D721Med (cell line): ENCODE data around the gene ADAT2.

Experiments
- DNase-seq: peaks from one replicate; pipeline ENCODE4 v3.0.0; 2011; ENCODE audit warnings: low spot score; ENCODE audit not compliant: insufficient read length
- FAIRE-seq: peaks from 2 replicates; lab custom pipeline; 2011; peaks lifted over from hg19 to GRCh38; lab: Jason Lieb, UNC
- CTCF ChIP-seq: IDR thresholded peaks from 2 replicates; pipeline ENCODE4 v1.5.1; 2012; ENCODE audit warnings: mild to moderate bottlenecking, control low read depth; ENCODE audit not compliant: insufficient read depth; ENCODE audit errors: missing control alignments

The ADAT2 gene

DNA sequence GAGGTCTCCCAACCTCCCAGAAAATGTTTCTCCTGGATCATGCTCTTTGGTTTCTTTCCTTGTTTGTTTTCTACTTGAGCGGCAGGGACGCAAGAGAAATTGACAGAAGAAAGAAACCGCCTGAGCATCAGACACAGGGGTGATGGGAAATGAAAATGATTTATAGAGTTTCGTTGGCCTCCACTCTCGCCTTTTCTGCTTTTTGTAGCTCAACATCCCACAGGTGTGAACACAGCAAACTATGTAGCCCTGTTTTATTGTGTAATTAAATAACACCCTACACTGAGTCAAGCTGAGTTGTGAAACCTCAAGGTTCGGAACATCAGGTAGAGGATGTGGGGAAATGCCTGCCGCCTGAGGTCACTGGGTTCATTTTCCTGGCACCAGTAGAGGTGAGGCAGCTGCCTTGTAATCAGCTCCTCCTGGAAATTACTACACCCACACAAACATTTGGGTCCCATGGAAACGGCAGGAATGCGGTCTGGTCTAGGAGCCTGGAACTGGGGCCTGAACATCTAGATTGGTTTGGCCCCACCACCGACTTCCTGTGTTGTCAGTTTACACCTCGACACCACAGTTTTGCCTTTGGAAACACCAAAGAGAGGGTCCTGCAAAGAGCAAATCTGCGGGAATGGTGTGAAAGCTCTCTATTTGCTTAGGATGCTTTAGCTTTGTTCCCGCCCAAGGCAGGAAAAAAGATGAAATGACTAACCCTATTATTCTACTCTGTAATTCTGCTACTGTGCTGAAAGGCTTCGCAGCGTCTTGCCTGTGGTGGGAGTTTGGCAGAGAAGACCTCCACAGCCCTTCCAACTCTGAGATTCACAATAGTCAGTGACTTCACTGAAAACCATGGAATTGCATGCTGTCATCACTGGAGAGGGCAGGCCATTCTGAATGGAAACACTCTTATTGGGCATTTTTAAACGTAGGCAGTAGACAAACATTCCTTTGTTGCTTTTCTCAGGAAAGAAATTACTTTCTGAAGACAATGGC lies 53.0 kb downstream of the ADAT2 start:
- no peak for DNase-seq
- FAIRE-seq = no peak
- no peak for TF ChIP-seq CTCF

DNA sequence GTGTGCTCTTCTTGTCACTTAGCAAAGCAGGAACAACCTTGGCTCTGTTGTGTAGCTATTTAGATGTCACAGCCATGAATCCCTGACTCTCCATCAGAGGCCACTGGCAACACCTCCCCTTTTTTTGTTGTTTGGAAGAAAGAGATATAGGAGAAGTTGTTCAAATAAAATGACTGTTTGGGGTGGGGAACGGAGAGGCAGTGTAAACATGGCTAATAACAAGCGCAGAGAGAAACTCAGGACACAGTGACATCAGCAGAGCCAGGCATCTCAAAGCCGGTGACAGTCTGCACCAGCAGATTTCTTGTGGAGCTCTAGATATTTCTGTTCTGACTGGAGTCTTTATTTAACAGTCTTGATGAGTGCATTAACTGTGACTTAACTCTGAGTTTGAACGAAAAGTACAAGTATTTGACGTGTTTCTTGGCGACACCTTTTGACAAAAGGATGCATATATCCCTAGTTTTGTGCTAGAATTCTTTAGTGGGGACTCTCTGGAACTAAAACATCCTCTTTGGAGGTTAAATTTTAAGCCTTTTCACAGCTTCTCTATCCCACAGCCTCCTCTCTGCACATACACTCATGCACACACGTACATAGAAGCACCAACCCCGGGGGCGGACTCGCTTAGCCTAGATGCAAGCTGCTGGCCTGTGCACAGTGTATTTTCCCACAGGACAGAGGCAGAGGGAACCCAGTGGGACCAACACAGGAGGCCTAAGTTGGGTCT lies 53.8 kb downstream of the ADAT2 start:
- FAIRE-seq (no peak), DNase-seq (no peak)
- TF ChIP-seq CTCF = no peak

- DNase-seq (no peak), FAIRE-seq (no peak)
- no peak for TF ChIP-seq CTCF
Observed at GRCh38 chr6:143395699-143396098, 54.8 kb downstream of the ADAT2 start.

GRCh38 chr6:143394389-143394788 lies 56.1 kb downstream of the ADAT2 start:
- no peak for TF ChIP-seq CTCF
- FAIRE-seq (no peak), DNase-seq (no peak)

DNA sequence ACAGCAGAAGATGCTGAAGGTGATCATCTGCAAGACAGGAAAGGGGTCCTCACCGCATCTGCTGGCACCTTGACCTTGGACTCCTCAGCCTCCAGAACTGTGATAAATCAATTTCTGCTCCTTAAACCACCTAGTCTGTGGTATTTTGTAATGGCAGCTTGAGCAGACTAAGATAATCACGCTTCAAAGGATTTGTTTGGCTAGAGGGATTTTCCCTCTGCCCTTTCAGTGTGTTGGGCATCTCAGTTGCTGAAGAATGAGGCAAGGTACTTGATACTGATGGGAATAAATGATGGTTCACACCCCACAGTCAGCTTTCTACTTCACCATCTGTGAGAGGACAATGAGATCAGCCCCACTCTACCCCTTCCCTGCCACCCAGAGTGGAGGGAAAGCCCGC lies 60.2 kb downstream of the ADAT2 start:
- TF ChIP-seq CTCF = no peak
- FAIRE-seq (no peak), DNase-seq (no peak)

GRCh38 chr6:143385636-143386035 lies 64.9 kb downstream of the ADAT2 start:
- DNase-seq (no peak), FAIRE-seq (no peak)
- TF ChIP-seq CTCF = no peak

GRCh38 chr6:143376861-143377260 lies 73.6 kb downstream of the ADAT2 start:
- FAIRE-seq (no peak), DNase-seq (no peak)
- no peak for TF ChIP-seq CTCF
